Lung (tissue), 12 donors: ENCODE results near the gene PCSK1N. TPM values are rescaled to one million over a fixed set of nuclear protein-coding genes. Genes with fewer than 3 reads are reported as not detected.

ENCODE experiments used
- ATAC-seq: fragments of 200-7000 bp; cut with Tn5 transposase; one replicate; pipeline ENCODE4 v1.9.1; 2020; ENCODE audit warnings: moderate number of reproducible peaks; ENCODE audit not compliant: insufficient read depth, low FRiP score
- DNase-seq, 3 donors: peaks; one replicate each; pipeline ENCODE4 v3.0.0-alpha.2; 2013 to 2017
- H3K27ac ChIP-seq, 2 donors: one replicate each; pipeline ENCODE4 v1.5.1; 2013; ENCODE audit warnings: mild to moderate bottlenecking in 2 of 2, moderate library complexity in 2 of 2, control low read depth in 1 of 2, inconsistent platforms in 1 of 2, low read depth in 1 of 2, low read length in 1 of 2
- H3K27me3 ChIP-seq, 3 donors: one replicate each; pipeline ENCODE4 v1.5.1; 2013; ENCODE audit warnings: low read length in 2 of 3; ENCODE audit not compliant: control insufficient read depth in 3 of 3, insufficient read depth in 3 of 3
- H3K36me3 ChIP-seq, 4 donors: one replicate each; pipeline ENCODE4 v1.5.1; 2013; ENCODE audit warnings: low read length in 4 of 4, mild to moderate bottlenecking in 1 of 4, moderate library complexity in 1 of 4; ENCODE audit not compliant: control insufficient read depth in 4 of 4, insufficient read depth in 4 of 4
- H3K4me1 ChIP-seq, 5 donors: one replicate each; pipeline ENCODE4 v1.5.1; 2013; ENCODE audit warnings: low read length in 5 of 5, mild to moderate bottlenecking in 2 of 5, moderate library complexity in 1 of 5; ENCODE audit not compliant: control insufficient read depth in 5 of 5, insufficient read depth in 5 of 5
- H3K4me3 ChIP-seq: one replicate; pipeline ENCODE4 v1.5.1; 2013; ENCODE audit warnings: mild to moderate bottlenecking, control low read depth, moderate library complexity
- H3K9ac ChIP-seq, 2 donors: one replicate each; pipeline ENCODE4 v1.5.1; 2013; ENCODE audit warnings: low read length in 2 of 2, control low read depth in 1 of 2; ENCODE audit not compliant: insufficient read depth in 1 of 2
- H3K9me3 ChIP-seq, 4 donors: one replicate each; pipeline ENCODE4 v1.5.1; 2013; ENCODE audit warnings: low read length in 3 of 4, mild to moderate bottlenecking in 1 of 4, moderate library complexity in 1 of 4; ENCODE audit not compliant: control insufficient read depth in 4 of 4, insufficient read depth in 3 of 4
- CTCF ChIP-seq: IDR thresholded peaks from 2 replicates; pipeline ENCODE4 v1.5.1; 2012; ENCODE audit warnings: mild to moderate bottlenecking; ENCODE audit errors: control extremely low read depth, extremely low read depth
- WGBS, 2 donors: extraction: QIAGEN DNeasy Blood & Tissue Kit; methylation state at CpG; one replicate each; pipeline ENCODE4 v1.1.7; 2013; 5-methylcytosine and 5-hydroxymethylcytosine counted together
- polyA plus RNA-seq, 2 donors: library from polyadenylated mRNA; stranded (reverse); fragments of 200-250 nt; gene quantifications; one replicate each; pipeline ENCODE4 v1.2.1, GENCODE V29; 2013
- total RNA-seq, 2 donors: library from RNA; depleted of rRNA in 1 of 2; stranded (reverse); fragments of >200 nt in 1 of 2; gene quantifications; one replicate each; pipeline ENCODE4 v1.2.1, GENCODE V29; 2014 to 2021
- donor health status: control.
- donor health status: control.
- donor health status: Bipolar disorder and iron deficiency.
- donor health status: healthy.
- donor health status: DM: yes; HTN: yes; CAD: no.

PCSK1N gene
- total and polyA plus RNA-seq, 4 donors: 1.3 to 10.7 (median 2.5) TPM

GRCh38 chrX:48852857-48853256 lies 17.4 kb upstream of the PCSK1N start:
- no peak for DNase-seq
- peaks cover 0 to 4% (median 0%) of the 10 kb centered on the region in 4 donors for H3K9me3 ChIP-seq

GRCh38 chrX:48848847-48849246 lies 13.4 kb upstream of the PCSK1N start:
- 50 to 51% methylated on average over 1 of the region's 1 CpG for WGBS, 2 donors
- H3K27me3 ChIP-seq: peaks cover 0 to 12% (median 0%) of the 10 kb centered on the region in 3 donors

More at GRCh38 chrX:48852857-48853256, 17.4 kb upstream of the PCSK1N start:
- no peak overlapping the region for H3K27ac ChIP-seq
- H3K9ac ChIP-seq: no peak overlapping the region
- H3K4me3 ChIP-seq: no peak overlapping the region
- H3K4me1 ChIP-seq: no peaks in the 10 kb centered on the region
- no peak for TF ChIP-seq CTCF
- 80 to 90% methylated on average over 6 to 7 of the region's 7 CpGs for WGBS, 2 donors
- H3K27me3 ChIP-seq: peaks cover 0 to 9% (median 0%) of the 10 kb centered on the region in 3 donors
- ATAC-seq: no peak
- no peaks in the 10 kb centered on the region for H3K36me3 ChIP-seq

GRCh38 chrX:48839686-48840085 lies 4.3 kb upstream of the PCSK1N start:
- Histone ChIP-seq H3K4me1 (no peaks in the 10 kb centered on the region), H3K9ac (no peak overlapping the region), H3K4me3 (no peak overlapping the region), H3K9me3 (peaks cover 0 to 3% (median 0%) of the 10 kb centered on the region in 4 donors), H3K27me3 (peaks cover 0 to 8% (median 6%) of the 10 kb centered on the region in 3 donors), H3K27ac (no peak overlapping the region), H3K36me3 (no peaks in the 10 kb centered on the region)
- DNase-seq (no peak), ATAC-seq (no peak)
- WGBS, 2 donors: 83 to 95% methylated on average over 10 of the region's 10 CpGs
- no peak for TF ChIP-seq CTCF

More at GRCh38 chrX:48848847-48849246, 13.4 kb upstream of the PCSK1N start:
- Histone ChIP-seq H3K4me1 (no peaks in the 10 kb centered on the region), H3K4me3 (no peak overlapping the region), H3K27ac (no peak overlapping the region), H3K36me3 (no peaks in the 10 kb centered on the region), H3K9ac (no peak overlapping the region), H3K9me3 (peaks cover 0 to 4% (median 0%) of the 10 kb centered on the region in 4 donors)
- no peak for ATAC-seq
- no peak for DNase-seq
- no peak for TF ChIP-seq CTCF

- peaks cover 0 to 11% (median 0%) of the 10 kb centered on the region in 4 donors for H3K9me3 ChIP-seq
- no peak overlapping the region for H3K4me3 ChIP-seq
- no peak for DNase-seq
- no peak for TF ChIP-seq CTCF
- H3K36me3 ChIP-seq: no peaks in the 10 kb centered on the region
- H3K4me1 ChIP-seq: peaks cover 0 to 2% (median 0%) of the 10 kb centered on the region in 5 donors
- H3K27me3 ChIP-seq: peaks cover 0 to 37% (median 26%) of the 10 kb centered on the region in 3 donors
- 7 to 32% methylated on average over 7 of the region's 7 CpGs for WGBS, 2 donors
- no peak overlapping the region for H3K27ac ChIP-seq
- no peak for ATAC-seq
- H3K9ac ChIP-seq: no peak overlapping the region
These were observed 1.1 kb downstream of the PCSK1N start for GRCh38 chrX:48834383-48834709.
